GM21529 (cell line): Measurements from ENCODE around the gene OLFML2B.

Experiments
- ATAC-seq: cut with Tn5 transposase; IDR thresholded peaks from one replicate; pipeline ENCODE4 v1.9.1; 2021; ENCODE audit not compliant: unreplicated experiment

The OLFML2B gene

GRCh38 chr1:162008799-162009198 lies 14.9 kb downstream of the OLFML2B start:
- ATAC-seq = no peak

- ATAC-seq = no peak
These were observed 16.2 kb downstream of the OLFML2B start for GRCh38 chr1:162007466-162007865.

GRCh38 chr1:162006081-162006480 lies 17.6 kb downstream of the OLFML2B start:
- ATAC-seq = no peak

GRCh38 chr1:162004441-162004950 lies 19.2 kb downstream of the OLFML2B start:
- no peak for ATAC-seq

- ATAC-seq = no peak
These were observed 19.8 kb downstream of the OLFML2B start for GRCh38 chr1:162003830-162004215.

GRCh38 chr1:162003061-162003829 lies 20.4 kb downstream of the OLFML2B start:
- no peak for ATAC-seq

- no peak for ATAC-seq
These were observed 23.6 kb downstream of the OLFML2B start for GRCh38 chr1:162000053-162000420.

GRCh38 chr1:161999301-162000052 lies 24.2 kb downstream of the OLFML2B start:
- ATAC-seq = no peak

GRCh38 chr1:161998811-161999210 lies 24.9 kb downstream of the OLFML2B start:
- ATAC-seq = no peak

- ATAC-seq = no peak
These were observed 26.5 kb downstream of the OLFML2B start for GRCh38 chr1:161997152-161997551.

GRCh38 chr1:161994175-161994668 lies 29.4 kb downstream of the OLFML2B start:
- no peak for ATAC-seq

- no peak for ATAC-seq
These were observed 30.1 kb downstream of the OLFML2B start for GRCh38 chr1:161993576-161993975.

GRCh38 chr1:161989786-161990185 lies 33.9 kb downstream of the OLFML2B start:
- ATAC-seq = no peak

GRCh38 chr1:161989108-161989507 lies 34.6 kb downstream of the OLFML2B start:
- ATAC-seq = no peak

GRCh38 chr1:161988413-161988812 lies 35.3 kb downstream of the OLFML2B start:
- no peak for ATAC-seq

GRCh38 chr1:161987872-161988271 lies 35.8 kb downstream of the OLFML2B start:
- ATAC-seq = no peak

- ATAC-seq = no peak
These were observed 36.4 kb downstream of the OLFML2B start for GRCh38 chr1:161987303-161987702.

GRCh38 chr1:161986328-161986727 lies 37.3 kb downstream of the OLFML2B start:
- ATAC-seq = no peak

GRCh38 chr1:161985301-161985822 lies 38.3 kb downstream of the OLFML2B start:
- no peak for ATAC-seq

- ATAC-seq = no peak
These were observed 39.9 kb downstream of the OLFML2B start for GRCh38 chr1:161983725-161984124.

- no peak for ATAC-seq
These were observed 40.8 kb downstream of the OLFML2B start for GRCh38 chr1:161982917-161983316.

- ATAC-seq = no peak
These were observed 41.2 kb downstream of the OLFML2B start for GRCh38 chr1:161982507-161982895.
